Measurements from ENCODE around the gene GDF11.

The GDF11 gene

DNA sequence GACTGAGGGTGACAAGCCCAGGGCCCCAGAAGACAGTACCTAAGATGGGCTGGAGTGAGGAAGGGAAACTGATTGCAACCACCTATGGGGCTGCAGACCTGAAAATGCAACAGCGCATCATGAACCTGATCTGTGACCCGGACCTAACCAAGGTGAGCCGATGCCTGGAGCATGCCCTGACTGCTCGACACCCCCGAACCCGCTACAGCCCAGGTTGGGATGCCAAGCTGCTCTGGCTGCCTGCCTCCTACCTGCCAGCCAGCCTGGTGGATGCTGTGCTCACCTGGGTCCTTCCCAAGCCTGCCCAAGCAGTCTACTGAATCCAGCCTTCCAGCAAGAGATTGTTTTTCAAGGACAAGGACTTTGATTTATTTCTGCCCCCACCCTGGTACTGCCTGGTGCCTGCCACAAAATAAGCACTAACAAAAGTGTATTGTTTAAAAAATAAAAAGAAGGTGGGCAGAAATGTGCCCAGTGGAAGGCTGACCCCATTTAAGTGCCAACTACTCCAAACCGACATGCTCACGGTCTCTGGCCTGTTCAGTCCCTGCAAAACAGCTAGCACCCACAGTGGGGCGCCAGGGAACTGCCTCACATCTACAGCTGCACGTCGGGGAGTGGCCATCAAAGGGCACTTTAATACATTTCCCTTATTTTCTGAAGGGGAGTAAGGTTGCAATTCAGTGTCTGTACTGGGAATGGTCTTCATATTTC lies 18.5 kb upstream of the GDF11 start:
- DNase-seq = peak; percentile 44 to 55 (median 51)

DNA sequence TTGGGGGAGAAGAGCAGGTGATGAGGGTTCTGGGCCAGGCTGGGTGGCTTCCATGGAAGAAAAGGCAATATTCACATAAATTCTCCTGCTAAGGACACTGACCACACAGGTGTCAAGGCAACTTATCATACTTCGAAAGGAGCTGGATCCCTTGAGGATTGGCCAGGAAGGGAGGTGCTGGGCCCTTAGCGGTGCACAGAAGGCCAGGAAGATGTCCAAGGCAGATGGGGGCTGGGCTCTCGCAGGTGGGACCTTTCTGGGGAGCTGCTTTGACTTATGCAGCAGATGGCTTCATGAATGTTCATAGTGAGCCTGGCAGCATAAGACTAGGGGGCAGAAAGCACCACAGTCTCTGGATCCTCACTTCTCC lies 18.0 kb upstream of the GDF11 start:
- DNase-seq = no peak

DNA sequence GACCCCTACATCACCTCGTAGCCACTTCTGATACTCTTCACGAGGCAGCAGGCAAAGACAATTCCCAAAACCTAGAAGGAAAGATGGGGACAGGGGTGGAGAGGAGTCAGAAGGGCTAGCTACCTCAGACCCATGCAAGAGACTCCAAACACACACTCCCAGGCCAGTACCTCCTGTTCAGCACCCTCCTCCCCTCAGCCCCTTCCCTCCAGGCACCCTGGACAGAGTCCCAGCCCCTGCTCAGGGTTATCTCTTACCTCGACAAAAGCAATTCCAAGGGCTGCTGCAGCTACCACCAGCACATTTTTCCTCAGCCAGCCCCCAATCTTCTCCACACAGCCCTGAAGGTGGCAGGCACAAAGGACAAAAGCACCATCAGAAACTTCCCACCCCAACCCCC lies 17.4 kb upstream of the GDF11 start:
- no peak for DNase-seq

DNA sequence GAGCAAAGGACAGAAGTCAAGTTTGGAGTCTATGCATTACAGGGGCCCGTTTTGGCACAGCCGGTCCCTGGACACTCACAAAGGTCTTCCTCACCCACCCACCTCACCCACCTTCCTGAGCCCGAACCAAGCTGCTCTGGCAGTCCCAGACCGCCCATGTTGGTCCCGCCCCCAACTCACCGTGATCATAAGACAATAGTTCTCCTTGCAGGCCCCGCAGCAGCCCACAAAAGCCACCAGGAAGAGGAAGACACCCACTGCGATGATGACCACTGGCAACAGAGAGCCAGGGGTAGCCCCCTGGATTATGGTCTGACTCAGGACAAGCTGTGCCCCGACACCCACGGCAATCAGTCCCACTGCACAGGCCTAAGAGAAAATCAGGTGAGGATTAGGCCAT lies 16.0 kb upstream of the GDF11 start:
- DNase-seq = no peak

DNA sequence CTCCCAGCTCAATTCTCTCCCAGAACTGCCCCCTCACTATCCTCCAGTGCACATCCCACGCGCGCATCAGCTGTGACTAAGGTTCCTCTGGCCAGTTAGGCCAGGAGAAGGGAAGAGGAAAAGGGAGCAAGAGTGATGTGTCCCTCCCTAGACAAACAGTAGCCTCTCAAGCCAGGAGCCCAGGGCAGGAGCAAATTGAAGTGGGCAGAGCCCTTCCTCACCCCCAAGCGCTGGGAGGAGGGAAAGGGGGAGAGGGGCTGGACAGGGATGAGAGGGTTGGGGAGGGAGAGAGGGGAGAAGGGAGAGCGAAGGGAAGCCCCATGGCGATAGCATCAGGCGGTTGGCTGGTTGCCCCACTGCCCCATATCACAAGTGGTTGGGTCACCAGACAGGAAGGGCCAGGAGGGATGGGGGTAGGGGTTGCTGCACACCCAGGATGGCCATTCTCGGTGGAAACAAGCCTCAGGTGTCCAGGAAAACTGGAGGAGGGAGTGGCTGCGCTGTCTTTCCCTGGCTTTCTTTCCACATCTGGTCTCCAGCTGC lies 15.2 kb upstream of the GDF11 start:
- peak in 2 of 3 experiments; percentile 58 to 69 for DNase-seq

DNA sequence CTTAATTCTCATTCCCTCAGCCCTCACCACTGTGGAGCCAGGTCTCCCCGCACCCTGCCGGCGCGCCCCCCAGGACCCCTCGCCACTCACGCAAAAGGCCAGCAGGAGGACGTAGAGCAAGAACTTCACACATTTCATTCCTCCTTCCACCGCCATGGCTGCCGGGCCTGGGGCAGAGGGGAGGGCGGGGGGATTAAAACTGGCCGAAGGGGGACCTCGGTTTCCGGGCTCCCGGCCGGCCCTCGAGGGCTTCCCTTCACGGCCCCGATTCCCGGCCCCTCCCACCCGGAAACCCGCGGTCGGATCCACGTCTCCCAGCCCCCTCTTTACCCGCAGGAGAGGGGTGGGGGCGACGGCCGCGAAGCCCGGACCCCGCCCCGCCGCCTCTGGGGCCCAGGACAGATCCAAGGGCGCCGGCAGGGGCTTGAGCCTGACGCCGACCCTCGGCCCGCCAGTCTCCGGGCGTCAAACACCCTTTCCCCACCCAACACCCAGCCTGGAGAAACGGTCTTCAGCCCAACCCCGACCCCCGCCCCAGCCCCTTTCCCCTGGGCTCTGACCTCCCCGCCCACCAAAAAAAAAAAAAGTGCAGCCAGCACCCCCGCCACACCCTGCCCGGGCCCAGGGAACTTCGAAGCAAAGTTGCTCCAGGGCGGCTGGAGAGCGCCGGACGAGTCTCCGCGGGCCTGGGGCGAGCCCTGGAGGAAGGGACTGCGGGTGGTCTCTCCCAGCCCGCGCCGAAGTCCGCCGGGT lies 14.6 kb upstream of the GDF11 start:
- DNase-seq = peak; percentile 42 to 75 (median 69)

DNA sequence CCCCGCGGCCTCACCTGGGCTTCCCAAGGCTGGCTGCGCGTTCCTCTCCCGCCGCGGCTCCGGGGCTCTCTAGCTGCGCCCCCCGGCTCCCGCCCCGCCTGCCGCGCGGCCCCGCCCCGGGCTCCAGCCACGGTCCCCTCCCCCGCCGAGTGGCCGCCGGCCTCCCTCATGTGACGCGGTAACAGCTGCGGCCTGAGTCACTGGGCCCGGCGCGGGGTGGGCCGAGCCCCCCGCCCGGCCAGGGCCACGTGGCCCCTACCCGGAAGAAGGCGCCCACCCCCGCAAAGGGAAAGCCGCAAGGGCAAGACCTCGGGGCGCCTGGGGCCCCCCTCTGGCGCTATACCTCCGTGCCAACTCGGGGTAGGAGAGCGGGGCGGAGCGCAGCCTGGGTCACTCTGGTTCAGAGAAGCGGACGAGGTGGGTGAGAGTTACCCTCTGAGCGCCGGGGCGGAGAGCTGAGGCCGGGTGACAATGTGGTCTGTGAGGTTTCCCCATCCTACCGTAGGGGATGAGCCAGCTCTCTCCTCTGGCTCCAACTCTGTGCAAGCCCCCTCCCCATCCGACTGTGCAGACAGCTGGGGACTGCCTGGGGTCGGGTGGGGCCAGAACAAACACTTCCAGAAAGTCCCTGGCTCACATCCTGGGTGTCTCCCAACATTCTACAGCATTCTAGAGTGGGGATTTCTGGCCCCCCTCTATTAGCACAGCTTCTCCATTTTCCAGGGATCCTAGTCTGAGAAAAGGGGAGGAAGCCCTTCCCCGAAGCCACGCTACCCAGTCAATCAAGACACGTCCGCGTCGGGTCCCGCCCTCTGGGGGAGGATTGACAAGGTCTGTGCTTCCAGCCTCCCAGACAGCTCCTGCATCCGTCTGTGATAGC lies 13.7 kb upstream of the GDF11 start, which contains the start of gene CD63:
CD63 (minus strand) TSS at position 71 of the 880 bp plus-strand sequence. CDS start 668 bp downstream, outside the sequence.
- DNase-seq = peak; percentile 89 to 92 (median 91)

DNA sequence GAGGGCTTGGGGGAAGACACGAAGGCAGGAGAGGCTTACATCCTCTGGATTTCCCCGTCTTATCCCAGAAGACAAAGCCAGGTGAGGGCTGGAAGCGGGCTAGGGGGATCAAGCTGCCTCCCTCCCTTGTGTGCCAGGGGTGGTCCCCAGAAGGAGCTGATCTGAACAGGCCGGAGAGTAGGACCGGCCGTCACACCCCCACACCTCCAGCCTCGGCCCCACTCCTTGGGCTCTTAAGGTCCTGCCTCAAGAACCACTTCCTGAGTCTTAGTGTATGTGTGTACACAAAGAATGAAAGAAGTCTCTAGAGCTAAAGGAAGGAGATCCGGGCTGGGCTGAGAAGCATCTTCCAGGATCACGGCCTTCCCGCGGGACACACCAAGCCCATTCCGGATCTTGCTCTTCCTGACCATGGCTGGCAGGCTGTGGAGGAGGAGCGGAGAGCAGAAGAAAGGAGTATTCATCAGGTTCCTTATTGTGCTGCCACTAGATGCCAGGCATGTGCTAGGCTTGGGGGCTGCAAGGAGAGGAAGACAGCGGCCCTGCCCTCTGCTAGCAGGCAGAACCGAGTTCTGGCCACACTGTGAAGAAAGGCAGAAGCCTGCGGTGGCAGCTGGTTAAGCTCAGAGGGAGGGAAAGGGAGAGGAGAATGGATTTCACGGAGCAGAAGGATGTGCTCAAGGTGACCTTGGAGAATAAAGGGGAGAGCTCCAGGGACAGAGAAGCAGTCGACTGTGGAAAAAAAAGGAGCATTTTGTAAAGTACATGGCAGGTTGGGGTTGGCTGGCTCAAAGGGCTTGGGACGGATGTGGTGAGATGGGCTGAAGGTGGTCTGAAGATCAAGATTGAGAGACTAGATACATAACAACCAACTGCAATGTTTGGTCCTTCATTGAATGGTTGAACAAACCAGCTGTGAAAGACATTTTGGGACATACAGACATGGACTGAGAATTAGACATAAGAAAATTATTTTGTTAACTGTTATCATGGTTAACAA lies 12.8 kb upstream of the GDF11 start:
- DNase-seq = peak in 1 of 3 experiments; percentile 51

DNA sequence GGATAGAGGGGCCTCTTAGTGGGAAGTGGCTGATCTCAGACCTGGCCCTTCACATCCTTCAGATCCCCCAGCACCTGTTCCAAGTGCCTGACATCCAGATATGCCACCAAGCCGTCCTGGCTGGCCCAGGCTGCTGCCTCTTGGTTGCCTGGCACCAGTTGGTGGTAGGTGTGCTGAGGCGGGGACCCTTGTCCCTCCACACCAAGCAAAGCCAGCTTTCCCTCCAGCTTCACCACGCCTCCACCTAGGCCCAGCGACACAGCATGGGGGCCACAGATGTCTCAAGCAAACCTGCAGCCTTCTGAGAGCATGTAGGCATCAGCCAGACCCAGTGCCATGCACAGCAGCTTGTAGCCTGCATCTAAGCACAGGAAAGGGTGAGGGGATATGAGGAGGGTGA lies 10.6 kb upstream of the GDF11 start:
- no peak for DNase-seq

DNA sequence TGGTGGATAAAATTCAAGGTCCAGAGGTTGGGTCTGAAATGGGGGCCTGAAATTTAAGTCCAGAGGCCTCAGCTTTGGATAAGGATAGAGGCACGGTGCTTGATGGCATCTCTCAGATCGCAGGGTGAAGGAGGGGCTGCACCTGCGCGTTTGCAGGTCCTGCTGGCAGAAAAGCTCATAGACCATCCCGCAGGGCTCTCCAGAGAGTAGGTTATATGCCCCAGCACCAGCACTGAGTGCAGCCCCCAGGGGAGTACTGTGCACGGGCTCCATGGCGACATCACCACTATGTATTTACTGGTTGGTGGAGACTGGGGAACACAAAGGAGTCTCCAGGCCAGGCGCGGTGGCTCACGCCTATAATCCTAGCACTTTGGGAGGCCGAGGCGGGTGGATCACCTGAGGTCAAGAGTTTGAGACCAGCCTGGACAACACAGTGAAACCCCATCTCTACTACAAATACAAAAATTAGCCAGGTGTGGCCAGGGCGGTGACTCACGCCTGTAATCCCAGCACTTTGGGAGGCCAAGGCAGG lies 9.8 kb upstream of the GDF11 start:
- DNase-seq = no peak

DNA sequence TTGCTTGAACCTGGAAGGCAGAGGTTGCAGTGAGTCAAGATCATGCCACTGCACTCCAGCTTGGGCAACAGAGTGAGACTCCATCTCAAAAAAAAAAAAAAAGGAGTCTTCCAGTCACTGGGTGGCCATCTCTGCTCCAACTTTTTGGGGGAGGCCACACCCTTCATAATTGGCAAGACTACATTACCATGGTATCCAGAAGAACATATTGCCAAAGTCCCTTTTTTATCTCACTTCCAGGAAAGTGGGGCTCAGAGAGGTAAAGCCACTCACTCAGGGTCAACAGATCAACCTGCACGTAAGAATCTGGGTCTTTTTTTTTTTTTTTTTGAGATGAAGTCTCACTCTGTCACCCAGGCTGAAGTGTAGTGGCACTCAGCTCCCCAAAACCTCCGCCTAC lies 9.1 kb upstream of the GDF11 start:
- DNase-seq = no peak

DNA sequence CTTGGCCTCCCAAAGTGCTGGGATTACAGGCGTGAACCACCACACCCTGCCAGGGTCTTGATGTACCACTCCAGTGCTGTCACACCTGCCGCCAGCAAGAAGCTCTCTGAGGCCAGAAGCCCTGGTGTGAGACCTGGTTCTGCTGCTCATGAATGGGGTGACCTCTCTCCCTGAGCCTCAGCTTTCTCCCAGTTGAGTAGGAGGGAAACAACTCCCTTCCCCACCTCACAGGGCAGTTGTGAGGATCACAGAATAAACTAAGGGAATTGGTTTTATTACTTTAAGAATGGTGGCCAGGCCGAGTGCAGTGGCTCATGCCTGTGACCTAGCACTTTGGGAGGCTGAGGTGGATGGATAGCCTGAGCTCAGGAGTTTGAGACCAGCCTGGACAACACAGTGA lies 8.3 kb upstream of the GDF11 start:
- no peak for DNase-seq

DNA sequence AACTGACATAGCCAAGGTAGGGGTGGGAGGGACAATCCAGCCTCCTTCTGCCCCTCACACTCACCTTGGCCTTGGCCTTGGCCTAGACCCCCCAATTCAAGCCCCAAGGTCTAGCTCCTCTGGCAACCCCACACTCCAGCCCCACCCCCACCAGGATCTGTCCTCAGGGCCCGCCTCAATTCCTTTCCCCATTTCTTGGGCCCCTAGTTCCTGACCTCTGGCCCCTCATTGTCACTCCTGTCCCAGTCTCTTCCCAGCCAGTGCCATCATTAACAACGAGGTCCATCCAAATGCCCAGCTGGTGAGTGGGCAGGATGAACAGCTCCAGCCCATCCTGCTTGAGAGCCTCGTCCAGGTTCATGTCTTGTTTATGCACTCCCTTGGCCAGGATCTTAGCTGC lies 6.8 kb upstream of the GDF11 start:
- DNase-seq = no peak

DNA sequence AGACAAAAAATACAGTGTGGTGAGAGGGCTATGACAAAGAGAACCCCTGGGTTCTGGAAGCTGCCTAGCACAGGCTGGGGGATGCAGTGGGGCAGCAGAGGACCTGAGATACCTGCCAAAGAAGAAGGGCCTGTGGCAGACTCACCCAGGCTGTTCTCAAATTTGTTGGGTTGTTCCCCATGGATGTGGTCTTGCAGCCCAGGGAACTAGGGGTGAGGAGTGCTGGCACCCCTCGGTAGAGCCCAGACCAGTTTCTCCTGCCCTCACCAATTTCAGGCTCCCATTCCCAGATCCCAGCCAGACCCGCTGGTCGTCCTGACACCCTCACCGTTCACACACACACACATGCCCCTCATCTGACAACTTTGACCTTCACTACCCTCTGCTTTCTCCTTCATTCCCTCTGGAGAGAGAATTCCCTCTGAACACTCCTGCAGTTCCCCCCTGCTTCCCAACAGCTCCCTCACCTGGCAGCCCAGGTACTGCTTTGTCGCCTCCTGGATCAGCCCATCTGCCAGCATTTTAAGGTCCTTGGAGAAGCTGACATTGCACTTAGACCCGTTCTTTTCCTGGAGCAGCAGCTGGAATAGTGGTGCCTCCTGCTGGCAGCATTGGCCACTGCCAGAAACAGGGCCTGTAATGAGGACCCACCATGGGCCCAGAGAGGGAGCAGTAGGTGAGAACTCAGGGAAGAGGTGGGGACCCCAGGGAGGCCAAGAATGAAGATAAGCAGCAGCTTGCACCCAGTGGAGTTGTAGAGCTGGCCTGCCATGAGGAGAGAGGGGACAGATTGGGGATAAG lies 5.9 kb upstream of the GDF11 start:
- DNase-seq = peak; percentile 54 to 78 (median 75)

DNA sequence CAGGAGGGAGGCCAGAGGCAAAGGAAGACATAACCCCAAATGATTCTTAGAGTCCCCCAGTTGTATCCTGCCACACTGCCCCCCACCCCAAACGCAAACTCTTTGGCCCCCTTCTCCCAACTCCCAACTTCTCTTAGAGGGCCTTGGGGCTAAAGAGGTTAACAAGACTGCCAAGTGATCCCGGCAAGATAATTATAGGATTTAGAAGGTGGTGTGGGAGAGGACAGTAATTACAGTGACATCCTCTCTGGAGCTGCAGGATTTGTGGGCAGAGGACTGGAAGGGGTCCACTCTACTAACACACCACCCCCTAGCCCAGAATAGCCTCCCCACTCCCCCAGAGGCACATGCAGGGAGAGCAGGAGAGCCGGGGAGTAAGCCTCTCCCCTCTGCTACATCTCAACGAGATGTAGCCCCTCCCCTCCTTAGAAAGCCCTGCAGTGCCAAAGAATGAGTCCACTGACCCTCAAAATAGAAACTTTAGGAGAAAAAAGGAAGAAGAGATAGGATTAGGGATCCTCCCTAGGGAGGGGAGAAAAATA lies 5.3 kb upstream of the GDF11 start:
- DNase-seq = peak in 2 of 3 experiments; percentile 63 to 76

DNA sequence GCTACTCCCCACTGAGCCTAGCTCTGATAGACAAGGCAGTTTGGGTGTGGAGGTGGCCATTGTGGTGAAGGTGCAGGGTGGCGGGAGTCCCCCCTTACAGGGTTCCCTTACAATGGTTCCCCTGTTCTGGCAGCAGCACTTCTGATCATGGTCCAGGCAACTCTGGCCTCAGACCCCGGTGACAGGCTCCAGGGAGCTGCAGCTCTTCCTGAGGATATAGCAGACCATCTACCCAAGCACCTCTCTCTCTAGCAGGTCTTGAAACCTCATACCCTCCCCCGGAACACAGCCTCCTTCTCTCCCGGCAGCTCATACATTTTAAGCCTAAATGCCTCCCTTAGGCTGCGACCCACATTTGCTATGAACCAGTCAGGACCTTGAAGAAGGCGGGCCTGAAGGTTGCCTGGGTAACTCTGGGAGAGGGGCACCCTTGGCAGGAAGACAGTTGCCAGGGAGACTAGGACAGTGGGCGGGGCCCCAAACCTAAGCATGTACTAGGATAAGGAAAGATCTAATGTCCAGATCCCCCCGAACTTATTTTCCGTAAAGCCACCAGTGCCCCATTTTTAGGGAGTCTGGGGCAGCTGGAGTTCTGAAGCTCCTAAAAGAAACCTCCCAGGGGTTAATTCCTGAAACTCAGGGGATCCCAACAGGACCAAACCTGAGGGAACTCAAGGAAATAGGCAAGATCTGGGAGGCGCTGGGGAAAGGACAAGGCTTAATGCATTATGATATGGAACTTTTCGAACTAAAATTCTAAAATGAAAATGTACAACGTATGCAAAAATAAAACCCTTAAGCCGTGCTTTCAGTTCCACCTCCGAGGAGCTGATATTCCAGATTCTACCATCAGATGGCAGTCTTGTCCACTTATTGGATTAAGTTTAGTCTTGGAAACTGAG lies 4.5 kb upstream of the GDF11 start:
- peak; percentile 84 to 98 (median 94) for DNase-seq

DNA sequence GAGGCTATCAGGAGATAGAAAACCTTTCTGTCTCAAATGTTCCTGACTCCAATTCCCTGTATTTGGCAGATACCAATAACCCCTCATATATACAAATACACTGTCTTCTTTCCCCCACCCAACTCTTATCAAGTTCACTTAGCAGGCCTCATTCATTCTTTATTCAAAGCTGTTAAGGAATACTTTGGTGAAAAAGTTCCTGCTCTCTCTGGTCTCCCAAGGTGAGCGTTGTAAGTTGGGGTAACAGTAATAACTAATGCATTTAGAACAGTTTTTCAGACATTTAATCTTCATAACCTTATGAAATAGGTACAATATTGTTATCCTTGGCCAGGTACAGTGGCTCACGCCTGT lies 3.9 kb upstream of the GDF11 start:
- no peak for DNase-seq

DNA sequence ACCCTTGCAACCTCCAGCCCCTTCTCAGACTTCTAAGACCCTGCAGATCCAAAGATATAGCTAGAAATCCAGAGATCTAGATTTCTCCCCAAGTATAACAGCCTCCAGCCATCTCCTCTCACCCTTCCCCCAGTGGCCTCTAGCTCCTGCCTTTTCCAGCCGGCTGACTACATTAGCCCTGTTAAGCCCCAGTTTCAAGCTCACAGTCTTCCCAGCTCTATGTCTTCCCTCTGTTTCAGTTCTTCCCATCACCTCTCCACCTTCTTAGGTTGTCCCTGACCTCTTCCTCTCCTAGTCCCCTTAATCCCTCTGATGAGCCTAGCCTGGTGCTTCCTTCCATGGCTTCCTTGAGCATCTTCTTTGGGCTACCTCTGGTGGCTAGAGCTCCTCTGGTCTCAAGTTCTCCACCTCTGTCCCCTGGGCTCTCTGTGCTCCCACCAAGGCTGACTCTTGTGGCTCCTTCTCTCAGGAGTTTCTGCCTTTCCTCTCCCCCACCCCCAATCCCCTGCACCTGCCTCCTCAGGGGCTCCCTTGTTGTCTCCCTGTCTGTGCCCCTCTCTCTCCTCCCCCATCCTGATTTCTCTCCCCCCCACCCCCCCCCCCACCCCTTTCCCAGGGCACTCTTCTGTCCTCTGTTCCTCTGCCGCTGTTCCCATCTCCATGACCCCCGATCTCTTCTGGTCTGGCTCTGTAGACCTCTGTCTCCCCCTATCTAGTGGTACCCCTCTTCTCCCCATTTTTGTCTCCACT lies 816 bp upstream of the GDF11 start:
- peak in 1 of 3 experiments; percentile 52 for DNase-seq

All from NCI-H1417 (cell line).